Neural progenitor cell (in vitro differentiated cells): Measurements from ENCODE around the gene SEBOX.

Experiments
- EZH2phosphoT487 ChIP-seq: fragments of 200-600 bp; sonication (generic); IDR thresholded peaks from 2 replicates; pipeline ENCODE4 v1.6.1; 2017; ENCODE audit warnings: antibody characterized with exemption
- TF ChIP-seq, protein P1 (sequence below): fragments of 200-600 bp; sonication (generic); IDR thresholded peaks from 2 replicates; pipeline ENCODE4 v1.5.1; 2017; ENCODE audit warnings: antibody characterized with exemption, mild to moderate bottlenecking

DNA sequence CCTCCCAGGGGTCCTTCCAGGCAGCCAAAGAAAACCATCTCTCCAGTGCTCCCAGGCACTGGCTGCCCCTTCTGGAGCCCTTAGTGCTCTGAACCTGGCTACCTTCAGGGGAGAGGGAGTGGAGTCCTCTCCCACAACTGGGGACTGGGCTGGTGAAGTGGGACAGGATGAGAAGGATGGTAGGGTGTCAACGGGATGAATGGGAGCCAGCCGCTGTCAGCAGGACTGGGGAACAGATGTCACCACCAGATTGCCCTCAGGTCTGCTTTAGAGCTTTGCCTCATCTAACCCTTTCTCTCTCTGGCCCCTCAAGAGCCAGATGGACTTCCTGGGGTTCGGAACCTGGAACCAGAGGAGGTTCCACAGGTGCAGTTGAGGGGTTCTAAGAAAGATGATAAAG is 488 bp upstream of the SEBOX start:
- TF ChIP-seq, protein P1, sequence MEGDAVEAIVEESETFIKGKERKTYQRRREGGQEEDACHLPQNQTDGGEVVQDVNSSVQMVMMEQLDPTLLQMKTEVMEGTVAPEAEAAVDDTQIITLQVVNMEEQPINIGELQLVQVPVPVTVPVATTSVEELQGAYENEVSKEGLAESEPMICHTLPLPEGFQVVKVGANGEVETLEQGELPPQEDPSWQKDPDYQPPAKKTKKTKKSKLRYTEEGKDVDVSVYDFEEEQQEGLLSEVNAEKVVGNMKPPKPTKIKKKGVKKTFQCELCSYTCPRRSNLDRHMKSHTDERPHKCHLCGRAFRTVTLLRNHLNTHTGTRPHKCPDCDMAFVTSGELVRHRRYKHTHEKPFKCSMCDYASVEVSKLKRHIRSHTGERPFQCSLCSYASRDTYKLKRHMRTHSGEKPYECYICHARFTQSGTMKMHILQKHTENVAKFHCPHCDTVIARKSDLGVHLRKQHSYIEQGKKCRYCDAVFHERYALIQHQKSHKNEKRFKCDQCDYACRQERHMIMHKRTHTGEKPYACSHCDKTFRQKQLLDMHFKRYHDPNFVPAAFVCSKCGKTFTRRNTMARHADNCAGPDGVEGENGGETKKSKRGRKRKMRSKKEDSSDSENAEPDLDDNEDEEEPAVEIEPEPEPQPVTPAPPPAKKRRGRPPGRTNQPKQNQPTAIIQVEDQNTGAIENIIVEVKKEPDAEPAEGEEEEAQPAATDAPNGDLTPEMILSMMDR, result no peak
- TF ChIP-seq EZH2phosphoT487, result no peak
